ENCODE data around the gene POU2F1. TPM values are rescaled to one million over a fixed set of nuclear protein-coding genes. Genes with fewer than 3 reads are reported as not detected.

POU2F1 gene
- total RNA-seq, 1 experiment from 2014 or later: 25.0 TPM

- Histone ChIP-seq H3K36me3 (ENCODE audit: insufficient read depth, low read length, poor library complexity, severe bottlenecking) (no peaks in the 10 kb centered on the region), H3K27me3 (replicated peaks; ENCODE audit: insufficient read depth, low read depth, low read length, poor library complexity) (no peaks in the 10 kb centered on the region), H3K4me1 (ENCODE audit: insufficient read depth, low read length, poor library complexity, severe bottlenecking) (peaks cover 6% of the 10 kb centered on the region), H3K9me3 (ENCODE audit: low read depth, low read length, poor library complexity, severe bottlenecking) (no peaks in the 10 kb centered on the region), H3K27ac (ENCODE audit: low read depth, low read length, poor library complexity, severe bottlenecking) (no peak overlapping the region), H3K4me3 (ENCODE audit: low read depth, low read length, poor library complexity, severe bottlenecking) (no peak overlapping the region)
- DNase-seq (ENCODE audit: low spot score): no peak
- TF ChIP-seq EZH2 (IDR thresholded peaks at IDR 0.05; ENCODE audit: borderline replicate concordance, low read depth, low read length, poor library complexity, severe bottlenecking) (no peak), CTCF (conservative IDR thresholded peaks at IDR 0.05; ENCODE audit: low read depth, low read length) (no peak)
- no TSS peak for BruUV-seq (replicated peaks)
- intact Hi-C loops (cut with micrococcal nuclease; ENCODE audit: unreplicated experiment): no loop called here
- ChIA-PET CTCF (no interaction called here), POLR2A (ENCODE audit: low non-redundant PET) (no interaction called here)
Observed at GRCh38 chr1:167304165-167304564, 83.5 kb downstream of the POU2F1 start.

- Histone ChIP-seq H3K9me3 (ENCODE audit: low read depth, low read length, poor library complexity, severe bottlenecking) (no peaks in the 10 kb centered on the region), H3K36me3 (ENCODE audit: insufficient read depth, low read length, poor library complexity, severe bottlenecking) (no peaks in the 10 kb centered on the region), H3K27me3 (replicated peaks; ENCODE audit: insufficient read depth, low read depth, low read length, poor library complexity) (no peaks in the 10 kb centered on the region), H3K27ac (ENCODE audit: low read depth, low read length, poor library complexity, severe bottlenecking) (no peak overlapping the region), H3K4me3 (ENCODE audit: low read depth, low read length, poor library complexity, severe bottlenecking) (no peak overlapping the region), H3K4me1 (ENCODE audit: insufficient read depth, low read length, poor library complexity, severe bottlenecking) (peaks cover 10% of the 10 kb centered on the region)
- ChIA-PET POLR2A (ENCODE audit: low non-redundant PET) (no interaction called here), CTCF (no interaction called here)
- intact Hi-C loops (cut with micrococcal nuclease; ENCODE audit: unreplicated experiment): no loop called here
- TF ChIP-seq CTCF (conservative IDR thresholded peaks at IDR 0.05; ENCODE audit: low read depth, low read length) (no peak), EZH2 (IDR thresholded peaks at IDR 0.05; ENCODE audit: borderline replicate concordance, low read depth, low read length, poor library complexity, severe bottlenecking) (no peak)
- no TSS peak for BruUV-seq (replicated peaks)
- no peak for DNase-seq (ENCODE audit: low spot score)
Observed at GRCh38 chr1:167305059-167305705, 84.5 kb downstream of the POU2F1 start.

- intact Hi-C loops (cut with micrococcal nuclease; ENCODE audit: unreplicated experiment): no loop called here
- ChIA-PET POLR2A (ENCODE audit: low non-redundant PET) (no interaction called here), CTCF (no interaction called here)
- Histone ChIP-seq H3K36me3 (ENCODE audit: insufficient read depth, low read length, poor library complexity, severe bottlenecking) (no peaks in the 10 kb centered on the region), H3K27ac (ENCODE audit: low read depth, low read length, poor library complexity, severe bottlenecking) (no peak overlapping the region), H3K27me3 (replicated peaks; ENCODE audit: insufficient read depth, low read depth, low read length, poor library complexity) (no peaks in the 10 kb centered on the region), H3K9me3 (ENCODE audit: low read depth, low read length, poor library complexity, severe bottlenecking) (no peaks in the 10 kb centered on the region), H3K4me3 (ENCODE audit: low read depth, low read length, poor library complexity, severe bottlenecking) (no peak overlapping the region), H3K4me1 (ENCODE audit: insufficient read depth, low read length, poor library complexity, severe bottlenecking) (peaks cover 16% of the 10 kb centered on the region)
- TF ChIP-seq CTCF (conservative IDR thresholded peaks at IDR 0.05; ENCODE audit: low read depth, low read length) (no peak), EZH2 (IDR thresholded peaks at IDR 0.05; ENCODE audit: borderline replicate concordance, low read depth, low read length, poor library complexity, severe bottlenecking) (no peak)
- BruUV-seq (replicated peaks): no TSS peak
- no peak for DNase-seq (ENCODE audit: low spot score)
Observed at GRCh38 chr1:167305706-167306277, 85.1 kb downstream of the POU2F1 start.
